GM13976 (cell line): ENCODE data around the gene AZI2.

ENCODE experiments used
- DNase-seq: peaks from one replicate; pipeline ENCODE4 v3.0.0; 2012; ENCODE audit warnings: low spot score
- CTCF ChIP-seq: IDR thresholded peaks from 2 replicates; pipeline ENCODE4 v1.5.1; 2012; ENCODE audit warnings: borderline replicate concordance, mild to moderate bottlenecking; ENCODE audit not compliant: insufficient read depth; ENCODE audit errors: extremely low read depth, missing control alignments, control extremely low read depth
- in situ Hi-C: fragments of 300-500 bp; cut with MboI; formaldehyde crosslinking; loops from one replicate; pipeline ENCODE4 v1.12.0; 2022; ENCODE audit warnings: low sequenced_read_pairs, mixed read lengths, inconsistent platforms; ENCODE audit not compliant: unreplicated experiment

Gene AZI2

GRCh38 chr3:28280781-28281180 lies 67.8 kb downstream of the AZI2 start:
- no peak for DNase-seq
- TF ChIP-seq CTCF: no peak
- in situ Hi-C loops: no loop called here

- in situ Hi-C loops: no loop called here
- no peak for TF ChIP-seq CTCF
- no peak for DNase-seq
Measured at GRCh38 chr3:28279770-28280169, 68.9 kb downstream of the AZI2 start.

- in situ Hi-C loops: no loop called here
- TF ChIP-seq CTCF: no peak
- DNase-seq: no peak
Measured at GRCh38 chr3:28278918-28279317, 69.7 kb downstream of the AZI2 start.

GRCh38 chr3:28273837-28274236 lies 74.8 kb downstream of the AZI2 start:
- in situ Hi-C loops: no loop called here
- no peak for DNase-seq
- no peak for TF ChIP-seq CTCF
